Astrocyte (in vitro differentiated cells and primary cell): ENCODE measurements around the gene TWF2. TPM values are rescaled to one million over a fixed set of nuclear protein-coding genes. Genes with fewer than 3 reads are reported as not detected.

Source experiments
- DNase-seq: peaks from one replicate; pipeline ENCODE4 v3.0.0-alpha.2; 2010; ENCODE audit warnings: low read depth
- FAIRE-seq: peaks from 2 replicates; lab custom pipeline; 2011; peaks lifted over from hg19 to GRCh38; lab: Jason Lieb, UNC
- H2AFZ ChIP-seq: 2 replicates; pipeline ENCODE4 v1.6.0; 2012; ENCODE audit warnings: low read depth, low read length, inconsistent platforms
- H3K27ac ChIP-seq: 2 replicates; pipeline ENCODE4 v1.5.1; 2011; ENCODE audit warnings: low read depth, low read length, inconsistent platforms
- H3K27me3 ChIP-seq: 2 replicates; pipeline ENCODE4 v1.6.0; 2011; ENCODE audit warnings: low read length, inconsistent platforms; ENCODE audit not compliant: insufficient read depth
- H3K36me3 ChIP-seq: 2 replicates; pipeline ENCODE4 v1.5.1; 2011; ENCODE audit warnings: low read length, inconsistent platforms; ENCODE audit not compliant: insufficient read depth
- H3K4me1 ChIP-seq: 2 replicates; pipeline ENCODE4 v1.5.1; 2011; ENCODE audit warnings: low read length, inconsistent platforms; ENCODE audit not compliant: insufficient read depth
- H3K4me2 ChIP-seq: 2 replicates; pipeline ENCODE4 v1.6.0; 2012; ENCODE audit warnings: low read length, inconsistent platforms
- H3K4me3 ChIP-seq: 2 replicates; pipeline ENCODE4 v1.5.1; 2011; ENCODE audit warnings: low read depth, mild to moderate bottlenecking, low read length, inconsistent platforms; ENCODE audit not compliant: insufficient read depth
- H3K79me2 ChIP-seq: 2 replicates; pipeline ENCODE4 v1.6.0; 2012; ENCODE audit warnings: mild to moderate bottlenecking, low read length, inconsistent platforms; ENCODE audit not compliant: insufficient read depth
- H3K9ac ChIP-seq: 2 replicates; pipeline ENCODE4 v1.6.0; 2012; ENCODE audit warnings: mild to moderate bottlenecking, low read length, inconsistent platforms
- H3K9me3 ChIP-seq: 2 replicates; pipeline ENCODE4 v1.5.1; 2012; ENCODE audit warnings: low read depth, mild to moderate bottlenecking, low read length, inconsistent platforms; ENCODE audit not compliant: insufficient read depth
- H4K20me1 ChIP-seq: 2 replicates; pipeline ENCODE4 v1.6.0; 2012; ENCODE audit warnings: low read length, inconsistent platforms; ENCODE audit not compliant: insufficient read depth
- H3K27ac Mint-ChIP-seq: one replicate; pipeline ENCODE4 v1.8.0; 2021; ENCODE audit warnings: mild to moderate bottlenecking, mixed read lengths; ENCODE audit not compliant: unreplicated experiment
- H3K27me3 Mint-ChIP-seq: one replicate; pipeline ENCODE4 v1.8.0; 2021; ENCODE audit warnings: low read depth, mixed read lengths; ENCODE audit not compliant: unreplicated experiment
- H3K36me3 Mint-ChIP-seq: one replicate; pipeline ENCODE4 v1.8.0; 2021; ENCODE audit warnings: low read depth, mixed read lengths; ENCODE audit not compliant: unreplicated experiment
- H3K4me1 Mint-ChIP-seq: one replicate; pipeline ENCODE4 v1.8.0; 2021; ENCODE audit warnings: low read depth, mixed read lengths; ENCODE audit not compliant: unreplicated experiment
- H3K4me3 Mint-ChIP-seq: one replicate; pipeline ENCODE4 v1.8.0; 2021; ENCODE audit warnings: mild to moderate bottlenecking, moderate library complexity, mixed read lengths; ENCODE audit not compliant: unreplicated experiment
- H3K9me3 Mint-ChIP-seq: one replicate; pipeline ENCODE4 v1.8.0; 2021; ENCODE audit warnings: mild to moderate bottlenecking, mixed read lengths; ENCODE audit not compliant: unreplicated experiment
- EZH2 ChIP-seq: IDR thresholded peaks from 2 replicates; pipeline ENCODE4 v1.6.1; 2012; ENCODE audit warnings: mild to moderate bottlenecking, low read length, inconsistent platforms; ENCODE audit not compliant: insufficient read depth
- total RNA-seq: library from RNA; stranded (reverse); gene quantifications from 2 replicates; pipeline ENCODE4 v1.2.1, GENCODE V29; 2021
- TF ChIP-seq, protein P1 (sequence below): IDR thresholded peaks from 2 replicates; pipeline ENCODE4 v1.5.1; 2011; ENCODE audit warnings: low read depth, mild to moderate bottlenecking, inconsistent platforms, low read length, moderate library complexity; ENCODE audit not compliant: insufficient read depth

Gene TWF2
- total RNA-seq, 1 donor from 2014 or later, result 103 TPM

DNA sequence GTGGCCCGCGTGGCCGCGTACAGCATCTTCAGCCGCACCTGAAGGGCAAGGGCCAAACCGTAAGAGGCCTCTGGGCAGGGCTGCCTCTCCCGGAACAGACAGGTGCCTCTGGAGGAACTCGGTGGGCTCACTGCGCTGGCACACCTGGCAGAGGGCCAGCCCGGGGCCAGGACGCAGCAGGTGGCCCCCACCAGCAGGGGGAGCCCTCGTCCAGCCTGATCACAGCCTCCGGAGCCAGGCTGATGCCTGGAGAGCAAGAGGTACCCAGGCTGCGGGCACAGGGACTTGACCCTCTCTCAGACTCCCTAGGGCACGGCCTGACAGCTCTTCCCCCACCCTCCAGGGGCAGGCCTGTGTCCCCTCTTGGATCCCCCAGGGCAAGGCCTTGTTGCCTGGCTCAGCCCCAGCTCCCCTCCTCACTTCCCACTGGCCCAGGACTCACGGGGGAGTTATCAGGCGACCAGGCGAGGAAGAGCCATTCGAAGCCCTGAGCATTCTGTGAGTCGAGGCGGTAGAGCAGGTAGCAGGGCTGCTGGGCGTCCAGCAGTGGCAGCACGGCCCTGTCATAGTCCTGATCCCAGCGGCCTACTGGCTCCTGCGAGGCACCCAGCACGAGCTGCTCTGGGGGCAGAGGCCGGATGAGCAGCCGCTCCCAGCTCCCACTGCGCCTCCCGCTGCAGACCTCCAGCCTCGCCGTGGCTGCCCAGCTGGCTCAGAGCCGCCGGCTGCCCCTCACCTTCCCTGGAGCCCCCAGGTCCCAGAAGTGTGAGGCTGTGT is 7.3 kb downstream of the TWF2 start:
- no peaks in the 10 kb centered on the region for H3K9me3 ChIP-seq
- Mint-ChIP-seq H3K4me3 (no peak overlapping the region), H3K27ac (peak overlapping the region; percentile 72), H3K36me3 (peaks cover 15% of the 10 kb centered on the region), H3K4me1 (peaks cover 11% of the 10 kb centered on the region), H3K9me3 (peaks cover 1% of the 10 kb centered on the region), H3K27me3 (no peaks in the 10 kb centered on the region)
- peaks cover 4% of the 10 kb centered on the region for H3K4me1 ChIP-seq
- peaks cover 79% of the 10 kb centered on the region for H4K20me1 ChIP-seq
- H3K79me2 ChIP-seq, result peaks cover 43% of the 10 kb centered on the region
- no peak overlapping the region for H3K4me2 ChIP-seq
- no peak overlapping the region for H3K9ac ChIP-seq
- no peak for TF ChIP-seq EZH2
- TF ChIP-seq, protein P1, sequence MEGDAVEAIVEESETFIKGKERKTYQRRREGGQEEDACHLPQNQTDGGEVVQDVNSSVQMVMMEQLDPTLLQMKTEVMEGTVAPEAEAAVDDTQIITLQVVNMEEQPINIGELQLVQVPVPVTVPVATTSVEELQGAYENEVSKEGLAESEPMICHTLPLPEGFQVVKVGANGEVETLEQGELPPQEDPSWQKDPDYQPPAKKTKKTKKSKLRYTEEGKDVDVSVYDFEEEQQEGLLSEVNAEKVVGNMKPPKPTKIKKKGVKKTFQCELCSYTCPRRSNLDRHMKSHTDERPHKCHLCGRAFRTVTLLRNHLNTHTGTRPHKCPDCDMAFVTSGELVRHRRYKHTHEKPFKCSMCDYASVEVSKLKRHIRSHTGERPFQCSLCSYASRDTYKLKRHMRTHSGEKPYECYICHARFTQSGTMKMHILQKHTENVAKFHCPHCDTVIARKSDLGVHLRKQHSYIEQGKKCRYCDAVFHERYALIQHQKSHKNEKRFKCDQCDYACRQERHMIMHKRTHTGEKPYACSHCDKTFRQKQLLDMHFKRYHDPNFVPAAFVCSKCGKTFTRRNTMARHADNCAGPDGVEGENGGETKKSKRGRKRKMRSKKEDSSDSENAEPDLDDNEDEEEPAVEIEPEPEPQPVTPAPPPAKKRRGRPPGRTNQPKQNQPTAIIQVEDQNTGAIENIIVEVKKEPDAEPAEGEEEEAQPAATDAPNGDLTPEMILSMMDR, result peak; percentile 58
- no peak overlapping the region for H3K4me3 ChIP-seq
- no peaks in the 10 kb centered on the region for H3K27me3 ChIP-seq
- FAIRE-seq (no peak), DNase-seq (no peak)
- no peak overlapping the region for H3K27ac ChIP-seq
- no peak overlapping the region for H2AFZ ChIP-seq
- peaks cover 13% of the 10 kb centered on the region for H3K36me3 ChIP-seq

- peaks cover 6% of the 10 kb centered on the region for H3K9me3 Mint-ChIP-seq
- DNase-seq, result no peak
Observed at GRCh38 chr3:52230889-52231499, 8.0 kb downstream of the TWF2 start.

More at GRCh38 chr3:52230889-52231499, 8.0 kb downstream of the TWF2 start:
- Mint-ChIP-seq H3K27me3 (no peaks in the 10 kb centered on the region), H3K4me1 (peaks cover 6% of the 10 kb centered on the region), H3K36me3 (peaks cover 13% of the 10 kb centered on the region), H3K27ac (no peak overlapping the region), H3K4me3 (no peak overlapping the region)
- no peaks in the 10 kb centered on the region for H3K9me3 ChIP-seq
- H4K20me1 ChIP-seq, result peaks cover 73% of the 10 kb centered on the region
- no peak for TF ChIP-seq EZH2
- TF ChIP-seq, protein P1, result no peak
- FAIRE-seq, result no peak
- no peaks in the 10 kb centered on the region for H3K4me1 ChIP-seq
- peaks cover 13% of the 10 kb centered on the region for H3K36me3 ChIP-seq
- H3K27ac ChIP-seq, result no peak overlapping the region
- no peak overlapping the region for H3K4me2 ChIP-seq
- no peak overlapping the region for H2AFZ ChIP-seq
- no peaks in the 10 kb centered on the region for H3K27me3 ChIP-seq
- H3K9ac ChIP-seq, result no peak overlapping the region
- H3K79me2 ChIP-seq, result peaks cover 36% of the 10 kb centered on the region
- H3K4me3 ChIP-seq, result no peak overlapping the region
